PFSK-1 (cell line): Measurements from ENCODE around the gene TUBGCP5.

Source experiments
- FOXP2 ChIP-seq: optimal IDR thresholded peaks from 2 replicates; pipeline ENCODE3; 2011; ENCODE audit warnings: borderline replicate concordance, control low read depth, inconsistent platforms; ENCODE audit not compliant: insufficient read depth; ENCODE audit errors: extremely low read length, extremely low read depth
- POLR2AphosphoS5 ChIP-seq: IDR thresholded peaks from 2 replicates; pipeline ENCODE4 v1.6.1; 2012; ENCODE audit warnings: low read depth, mild to moderate bottlenecking, control low read depth, low read length, moderate library complexity
- REST ChIP-seq, 2 experiments: IDR thresholded peaks; 2 replicates each; pipeline versions ENCODE4 v1.6.1 to v1.8.0; 2011 to 2012; ENCODE audit warnings: low read depth in 2 of 2, low read length in 2 of 2, control low read depth in 1 of 2, inconsistent platforms in 1 of 2, mild to moderate bottlenecking in 1 of 2, moderate library complexity in 1 of 2; ENCODE audit not compliant: insufficient read depth in 1 of 2
- SIN3A ChIP-seq: IDR thresholded peaks from 2 replicates; pipeline ENCODE4 v1.6.1; 2012; ENCODE audit warnings: mild to moderate bottlenecking, low read length, moderate library complexity, borderline replicate concordance; ENCODE audit not compliant: insufficient read depth

GRCh38 chr15:23072633-23073032, 33.3 kb upstream of the TUBGCP5 start:
- TF ChIP-seq REST (IDR thresholded peaks at IDR 0.05; ENCODE audit: insufficient read depth in 1 of 2, low read depth in 2 of 2, low read length in 2 of 2) (no peak), FOXP2 (no peak), POLR2AphosphoS5 (no peak), SIN3A (no peak)
